ENCODE data around the gene SIVA1.
A peak's percentile ranks its signal among the peaks of the same experiment; 100 is the strongest.
"Not testable (repeated sequence)": the region's sequence is repeated elsewhere in the genome, so short reads cannot be mapped to it uniquely, and the experiment has no call there.

SIVA1 gene

GRCh38 chr14:104750753-104751057 is 2.2 kb upstream of the SIVA1 start:
- peaks cover 0 to 20% of the 10 kb centered on the region in 2 experiments; a peak in 1 of 3 replicates for H3K36me3 ChIP-seq (ENCODE audit: control insufficient read depth in 2 of 2, insufficient read depth in 1 of 2, low read length in 2 of 2)
- ChIA-PET CTCF (interaction anchor here (0.7 to 1.7 kb wide), 2 partner anchors 16 to 177 kb away, joined by 3 to 5 read pairs; no protein-coding TSS in a partner anchor), POLR2A (interaction anchor here (0.8 kb wide), 1 partner anchor 18 kb away, joined by 4 read pairs; no protein-coding TSS in a partner anchor)
- H3K4me3 ChIP-seq (ENCODE audit: low read depth, low read length); H3K9me3 ChIP-seq (ENCODE audit: control insufficient read depth, insufficient read depth, low read depth, low read length); H3K27ac ChIP-seq (ENCODE audit: extremely low read depth, low read depth, low read length); H3K4me1 ChIP-seq (ENCODE audit: control insufficient read depth, insufficient read depth, low read length): not testable (repeated sequence)
- TF ChIP-seq SP2 (tag by site-specific recombination; IDR thresholded peaks at IDR 0.05), result 0 out of 2 replicates have a peak, but pooled peaks have one; percentile 26

- ChIA-PET CTCF (interaction anchor here (0.6 to 1.7 kb wide), 6 partner anchors 15 to 254 kb away, joined by 3 to 7 read pairs (median 4); partner anchors contain the start of gene ADSS1), POLR2A (interaction anchor here (0.6 to 2.4 kb wide), 19 partner anchors 9 to 549 kb away, joined by 3 to 14 read pairs (median 4); partner anchors contain the start of gene CEP170B)
- Histone ChIP-seq H3K4me3 (ENCODE audit: low read depth, low read length) (peak overlapping the region; percentile 32), H3K4me1 (ENCODE audit: control insufficient read depth, insufficient read depth, low read length) (no peaks in the 10 kb centered on the region; the same call in 1 of the 2 replicates), H3K9me3 (ENCODE audit: control insufficient read depth, insufficient read depth, low read depth, low read length) (no peaks in the 10 kb centered on the region), H3K27ac (ENCODE audit: extremely low read depth, low read depth, low read length) (peak overlapping the region; percentile 83), H3K36me3 (ENCODE audit: control insufficient read depth in 2 of 2, insufficient read depth in 1 of 2, low read length in 2 of 2) (peaks cover 0 to 30% of the 10 kb centered on the region in 2 experiments; a peak in 1 of 3 replicates)
- TF ChIP-seq KLF10 (tag by site-specific recombination; IDR thresholded peaks at IDR 0.05) (no peak), ZNF596 (tag by site-specific recombination; IDR thresholded peaks at IDR 0.05) (no peak), ZNF768 (tag by site-specific recombination; IDR thresholded peaks at IDR 0.05) (no peak), ZNF837 (tag by site-specific recombination; IDR thresholded peaks at IDR 0.05) (0 out of 2 replicates have a peak, but pooled peaks have one; percentile 24), ZNF2 (tag by site-specific recombination; IDR thresholded peaks at IDR 0.05) (0 out of 2 replicates have a peak, but pooled peaks have one; percentile 18), ZNF211 (tag by site-specific recombination; IDR thresholded peaks at IDR 0.05; ENCODE audit: low read depth) (0 out of 2 replicates have a peak, but pooled peaks have one; percentile 50), ZNF202 (tag by site-specific recombination; IDR thresholded peaks at IDR 0.05; ENCODE audit: borderline replicate concordance) (0 out of 2 replicates have a peak, but pooled peaks have one; percentile 49), SETDB1 (IDR thresholded peaks at IDR 0.05; ENCODE audit: insufficient read length, low read length) (peak; percentile 43), ZBTB8A (tag by site-specific recombination; IDR thresholded peaks at IDR 0.05) (0 out of 2 replicates have a peak, but pooled peaks have one; percentile 14)
- TF ChIP-seq, protein P1, sequence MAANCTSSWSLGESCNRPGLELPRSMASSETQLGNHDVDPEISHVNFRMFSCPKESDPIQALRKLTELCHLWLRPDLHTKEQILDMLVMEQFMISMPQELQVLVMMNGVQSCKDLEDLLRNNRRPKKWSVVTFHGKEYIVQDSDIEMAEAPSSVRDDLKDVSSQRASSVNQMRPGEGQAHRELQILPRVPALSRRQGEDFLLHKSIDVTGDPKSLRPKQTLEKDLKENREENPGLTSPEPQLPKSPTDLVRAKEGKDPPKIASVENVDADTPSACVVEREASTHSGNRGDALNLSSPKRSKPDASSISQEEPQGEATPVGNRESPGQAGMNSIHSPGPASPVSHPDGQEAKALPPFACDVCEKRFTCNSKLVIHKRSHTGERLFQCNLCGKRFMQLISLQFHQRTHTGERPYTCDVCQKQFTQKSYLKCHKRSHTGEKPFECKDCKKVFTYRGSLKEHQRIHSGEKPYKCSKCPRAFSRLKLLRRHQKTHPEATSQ (tag by site-specific recombination; IDR thresholded peaks at IDR 0.05), result peak; percentile 54; the same call in 1 of the 2 replicates
Observed at GRCh38 chr14:104751539-104752422, 1.2 kb upstream of the SIVA1 start.

GRCh38 chr14:104752423-104752734 is 568 bp upstream of the SIVA1 start:
- H3K4me3 ChIP-seq (ENCODE audit: low read depth, low read length), result peak overlapping the region; percentile 32
- ChIA-PET POLR2A (interaction anchor here (0.6 to 2.4 kb wide), 21 partner anchors 9 to 549 kb away, joined by 3 to 14 read pairs (median 4); partner anchors contain the start of gene CEP170B), CTCF (interaction anchor here (0.6 to 1.0 kb wide), 7 partner anchors 27 to 254 kb away, joined by 3 to 7 read pairs (median 3); partner anchors contain the start of gene ADSS1)
- H3K27ac ChIP-seq (ENCODE audit: extremely low read depth, low read depth, low read length), result peak overlapping the region; percentile 83
- H3K9me3 ChIP-seq (ENCODE audit: control insufficient read depth, insufficient read depth, low read depth, low read length), result no peaks in the 10 kb centered on the region
- no peaks in the 10 kb centered on the region; the same call in 1 of the 2 replicates for H3K4me1 ChIP-seq (ENCODE audit: control insufficient read depth, insufficient read depth, low read length)
- peaks cover 0 to 36% of the 10 kb centered on the region in 2 experiments; a peak in 1 of 3 replicates for H3K36me3 ChIP-seq (ENCODE audit: control insufficient read depth in 2 of 2, insufficient read depth in 1 of 2, low read length in 2 of 2)
- TF ChIP-seq ZNF366 (tag by site-specific recombination; conservative IDR thresholded peaks at IDR 0.05), result no peak
- TF ChIP-seq ZNF433 (tag by site-specific recombination; IDR thresholded peaks at IDR 0.05; ENCODE audit: low read depth), result no peak
- TF ChIP-seq SALL2 (tag by site-specific recombination; IDR thresholded peaks at IDR 0.05; ENCODE audit: borderline replicate concordance), result no peak
- TF ChIP-seq ZNF37A (tag by site-specific recombination; IDR thresholded peaks at IDR 0.05), result no peak
- no peak for TF ChIP-seq ZNF768 (tag by site-specific recombination; IDR thresholded peaks at IDR 0.05)
- TF ChIP-seq ZNF202 (tag by site-specific recombination; IDR thresholded peaks at IDR 0.05; ENCODE audit: borderline replicate concordance), result no peak
- TF ChIP-seq, protein P2, sequence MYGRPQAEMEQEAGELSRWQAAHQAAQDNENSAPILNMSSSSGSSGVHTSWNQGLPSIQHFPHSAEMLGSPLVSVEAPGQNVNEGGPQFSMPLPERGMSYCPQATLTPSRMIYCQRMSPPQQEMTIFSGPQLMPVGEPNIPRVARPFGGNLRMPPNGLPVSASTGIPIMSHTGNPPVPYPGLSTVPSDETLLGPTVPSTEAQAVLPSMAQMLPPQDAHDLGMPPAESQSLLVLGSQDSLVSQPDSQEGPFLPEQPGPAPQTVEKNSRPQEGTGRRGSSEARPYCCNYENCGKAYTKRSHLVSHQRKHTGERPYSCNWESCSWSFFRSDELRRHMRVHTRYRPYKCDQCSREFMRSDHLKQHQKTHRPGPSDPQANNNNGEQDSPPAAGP (tag by site-specific recombination; IDR thresholded peaks at IDR 0.05), result no peak
- TF ChIP-seq ZNF280D (tag by site-specific recombination; IDR thresholded peaks at IDR 0.05), result no peak
- TF ChIP-seq, protein P3, sequence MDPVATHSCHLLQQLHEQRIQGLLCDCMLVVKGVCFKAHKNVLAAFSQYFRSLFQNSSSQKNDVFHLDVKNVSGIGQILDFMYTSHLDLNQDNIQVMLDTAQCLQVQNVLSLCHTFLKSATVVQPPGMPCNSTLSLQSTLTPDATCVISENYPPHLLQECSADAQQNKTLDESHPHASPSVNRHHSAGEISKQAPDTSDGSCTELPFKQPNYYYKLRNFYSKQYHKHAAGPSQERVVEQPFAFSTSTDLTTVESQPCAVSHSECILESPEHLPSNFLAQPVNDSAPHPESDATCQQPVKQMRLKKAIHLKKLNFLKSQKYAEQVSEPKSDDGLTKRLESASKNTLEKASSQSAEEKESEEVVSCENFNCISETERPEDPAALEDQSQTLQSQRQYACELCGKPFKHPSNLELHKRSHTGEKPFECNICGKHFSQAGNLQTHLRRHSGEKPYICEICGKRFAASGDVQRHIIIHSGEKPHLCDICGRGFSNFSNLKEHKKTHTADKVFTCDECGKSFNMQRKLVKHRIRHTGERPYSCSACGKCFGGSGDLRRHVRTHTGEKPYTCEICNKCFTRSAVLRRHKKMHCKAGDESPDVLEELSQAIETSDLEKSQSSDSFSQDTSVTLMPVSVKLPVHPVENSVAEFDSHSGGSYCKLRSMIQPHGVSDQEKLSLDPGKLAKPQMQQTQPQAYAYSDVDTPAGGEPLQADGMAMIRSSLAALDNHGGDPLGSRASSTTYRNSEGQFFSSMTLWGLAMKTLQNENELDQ (tag by site-specific recombination; IDR thresholded peaks at IDR 0.05; ENCODE audit: low read depth), result no peak
- no peak for TF ChIP-seq ZFP69B (tag by site-specific recombination; IDR thresholded peaks at IDR 0.05)
